ENCODE results near the gene PLPP3. TPM values are rescaled to one million over a fixed set of nuclear protein-coding genes. Genes with fewer than 3 reads are reported as not detected.

The PLPP3 gene
- total RNA-seq, 1 donor from 2014 or later: 33.5 TPM

GRCh38 chr1:56543783-56544612 lies 35.4 kb downstream of the PLPP3 start:
- no peak for DNase-seq (ENCODE audit: low spot score)
- Mint-ChIP-seq H3K36me3 (ENCODE audit: low read depth, unreplicated experiment) (no peaks in the 10 kb centered on the region), H3K27me3 (ENCODE audit: unreplicated experiment) (peaks cover 2% of the 10 kb centered on the region), H3K4me1 (ENCODE audit: unreplicated experiment) (peaks cover 14% of the 10 kb centered on the region), H3K27ac (ENCODE audit: unreplicated experiment) (no peak overlapping the region), H3K9me3 (ENCODE audit: unreplicated experiment) (no peaks in the 10 kb centered on the region), H3K4me3 (ENCODE audit: unreplicated experiment) (no peak overlapping the region)
- no peak for TF ChIP-seq CTCF (IDR thresholded peaks at IDR 0.05; ENCODE audit: unreplicated experiment)

DNA sequence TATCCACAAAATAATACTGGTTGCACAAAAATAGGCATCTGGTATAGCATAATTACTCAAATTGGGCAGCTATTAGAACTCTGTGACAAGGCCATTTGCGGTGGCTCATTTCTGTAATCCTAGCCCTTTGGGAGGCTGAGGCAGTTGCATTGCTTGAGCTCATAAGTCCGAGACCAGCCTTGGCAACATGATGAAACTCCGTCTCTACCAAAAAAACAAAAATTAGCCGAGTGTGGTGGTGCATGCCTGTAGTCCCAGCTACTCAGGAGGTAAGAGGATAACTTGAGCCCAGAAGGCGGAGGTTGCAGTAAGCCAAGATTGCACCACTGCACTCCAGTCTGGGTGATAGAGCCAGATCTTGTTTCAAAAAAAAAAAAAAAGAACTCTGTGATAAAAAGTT lies 36.7 kb downstream of the PLPP3 start:
- TF ChIP-seq CTCF (IDR thresholded peaks at IDR 0.05; ENCODE audit: unreplicated experiment): no peak
- Mint-ChIP-seq H3K4me3 (ENCODE audit: unreplicated experiment) (no peak overlapping the region), H3K27ac (ENCODE audit: unreplicated experiment) (no peak overlapping the region), H3K27me3 (ENCODE audit: unreplicated experiment) (peaks cover 2% of the 10 kb centered on the region), H3K36me3 (ENCODE audit: low read depth, unreplicated experiment) (no peaks in the 10 kb centered on the region), H3K9me3 (ENCODE audit: unreplicated experiment) (no peaks in the 10 kb centered on the region), H3K4me1 (ENCODE audit: unreplicated experiment) (peaks cover 15% of the 10 kb centered on the region)
- DNase-seq (ENCODE audit: low spot score): no peak

DNA sequence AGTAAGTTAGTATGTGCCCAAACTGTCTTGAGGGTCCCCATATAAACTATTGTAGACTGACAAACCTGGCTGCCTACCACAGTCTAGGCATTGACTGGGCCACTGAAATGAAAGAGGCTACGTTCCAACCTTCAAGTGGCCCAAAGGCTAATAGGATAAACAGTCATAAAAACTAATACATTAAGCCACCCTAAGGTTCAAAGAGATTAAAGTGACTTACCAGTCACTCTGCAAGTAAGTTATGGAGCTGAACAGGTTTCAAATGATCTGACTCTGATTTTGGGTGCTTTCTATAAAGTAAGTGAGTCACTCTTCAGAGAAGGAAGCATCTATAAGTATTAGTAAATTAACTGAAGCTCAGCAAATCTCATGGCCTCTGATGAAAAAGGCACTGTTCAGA lies 38.0 kb downstream of the PLPP3 start:
- no peak for DNase-seq (ENCODE audit: low spot score)
- Mint-ChIP-seq H3K9me3 (ENCODE audit: unreplicated experiment) (no peaks in the 10 kb centered on the region), H3K27ac (ENCODE audit: unreplicated experiment) (no peak overlapping the region), H3K4me3 (ENCODE audit: unreplicated experiment) (no peak overlapping the region), H3K4me1 (ENCODE audit: unreplicated experiment) (peaks cover 18% of the 10 kb centered on the region), H3K27me3 (ENCODE audit: unreplicated experiment) (peaks cover 2% of the 10 kb centered on the region), H3K36me3 (ENCODE audit: low read depth, unreplicated experiment) (peaks cover 3% of the 10 kb centered on the region)
- TF ChIP-seq CTCF (IDR thresholded peaks at IDR 0.05; ENCODE audit: unreplicated experiment): no peak

- Mint-ChIP-seq H3K27ac (ENCODE audit: unreplicated experiment) (no peak overlapping the region), H3K4me3 (ENCODE audit: unreplicated experiment) (no peak overlapping the region), H3K4me1 (ENCODE audit: unreplicated experiment) (peaks cover 23% of the 10 kb centered on the region), H3K36me3 (ENCODE audit: low read depth, unreplicated experiment) (peaks cover 9% of the 10 kb centered on the region), H3K9me3 (ENCODE audit: unreplicated experiment) (no peaks in the 10 kb centered on the region), H3K27me3 (ENCODE audit: unreplicated experiment) (peaks cover 2% of the 10 kb centered on the region)
- no peak for TF ChIP-seq CTCF (IDR thresholded peaks at IDR 0.05; ENCODE audit: unreplicated experiment)
- DNase-seq (ENCODE audit: low spot score): no peak
Measured at GRCh38 chr1:56540467-56540866, 38.9 kb downstream of the PLPP3 start.

DNA sequence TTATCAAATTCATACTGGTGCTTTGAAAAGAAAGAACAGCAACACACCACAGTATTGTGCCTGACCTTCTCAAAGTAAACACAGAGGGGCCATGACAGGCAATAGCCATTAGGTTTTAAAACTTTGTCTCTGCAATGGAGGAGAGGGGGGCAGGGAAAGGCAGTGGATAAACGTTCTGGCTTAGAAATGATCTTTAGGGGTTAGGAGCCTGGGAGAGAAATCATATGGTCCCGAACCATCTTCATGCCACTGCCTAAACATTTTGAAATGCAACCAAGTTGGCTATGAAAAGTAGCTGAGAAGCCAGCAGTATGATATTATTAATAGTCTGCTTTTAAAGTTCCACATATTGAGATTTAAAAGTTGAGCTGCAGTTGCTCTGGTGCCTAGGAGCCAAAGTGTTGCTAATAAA lies 39.8 kb downstream of the PLPP3 start:
- Mint-ChIP-seq H3K27me3 (ENCODE audit: unreplicated experiment) (peaks cover 2% of the 10 kb centered on the region), H3K27ac (ENCODE audit: unreplicated experiment) (no peak overlapping the region), H3K4me3 (ENCODE audit: unreplicated experiment) (no peak overlapping the region), H3K4me1 (ENCODE audit: unreplicated experiment) (peaks cover 26% of the 10 kb centered on the region), H3K9me3 (ENCODE audit: unreplicated experiment) (no peaks in the 10 kb centered on the region), H3K36me3 (ENCODE audit: low read depth, unreplicated experiment) (peaks cover 12% of the 10 kb centered on the region)
- TF ChIP-seq CTCF (IDR thresholded peaks at IDR 0.05; ENCODE audit: unreplicated experiment): no peak
- no peak for DNase-seq (ENCODE audit: low spot score)

Measured in endothelial cell (in vitro differentiated cells).